ENCODE measurements around the gene WWOX. TPM values are rescaled to one million over a fixed set of nuclear protein-coding genes. Genes with fewer than 3 reads are reported as not detected.
A peak's percentile ranks its signal among the peaks of the same experiment; 100 is the strongest.

Gene WWOX
- total RNA-seq, 3 donors from 2014 or later (not counting 1 experiment from before 2014, with no cell fraction given): 21.0 to 29.8 (median 27.0) TPM

DNA sequence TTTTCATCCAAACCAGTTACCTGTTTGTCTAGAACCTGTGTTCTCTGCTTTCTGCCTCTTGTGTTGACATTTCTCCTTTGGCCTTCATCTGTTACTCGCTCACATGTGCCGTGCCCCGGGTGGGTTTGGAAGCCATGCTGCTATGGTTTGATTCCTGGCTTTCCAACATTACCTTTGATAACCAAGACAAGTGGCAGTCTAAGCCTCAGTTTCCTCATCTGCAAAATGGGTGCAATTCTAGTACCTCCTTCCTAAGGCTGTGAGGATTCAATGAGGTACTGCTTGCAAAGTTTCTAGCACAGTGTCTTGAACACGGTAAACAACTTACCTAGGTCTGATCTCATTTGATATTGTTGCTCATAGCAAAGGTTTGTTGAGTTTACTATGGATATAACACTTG, 665.0 kb downstream of the WWOX start:
- Mint-ChIP-seq H3K27ac (no peak overlapping the region), H3K27me3 (ENCODE audit: low read depth in 2 of 2) (peaks cover 38 to 51% of the 10 kb centered on the region in 2 donors)

DNA sequence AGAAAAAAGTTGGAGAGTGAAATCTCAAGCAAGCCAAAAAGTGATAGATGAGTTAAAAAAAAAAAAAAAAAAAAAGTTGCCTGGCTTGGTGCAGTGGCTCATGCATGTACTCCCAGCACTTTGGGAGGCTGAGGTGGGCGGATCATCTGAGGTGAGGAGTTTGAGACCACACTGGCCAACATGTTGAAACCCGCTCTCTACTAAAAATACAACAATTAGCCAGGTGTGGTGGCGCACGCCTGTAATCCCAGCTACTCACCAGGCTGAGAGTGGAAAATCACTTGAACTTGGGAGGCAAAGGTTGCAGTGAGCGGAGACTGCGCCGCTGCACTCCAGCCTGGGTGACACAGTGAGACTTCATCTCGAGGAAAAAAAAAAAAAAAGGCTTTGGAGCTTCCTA, 668.8 kb downstream of the WWOX start:
- peaks cover 23% of the 10 kb centered on the region for H3K4me1 ChIP-seq (ENCODE audit: control insufficient read depth, insufficient read depth, low read length)
- no peaks in the 10 kb centered on the region for H3K36me3 ChIP-seq (ENCODE audit: control insufficient read depth, insufficient read depth, low read length)
- peaks cover 16 to 31% of the 10 kb centered on the region in 2 donors for H3K4me1 Mint-ChIP-seq
- H3K27me3 Mint-ChIP-seq (ENCODE audit: low read depth in 2 of 2): peaks cover 44 to 65% of the 10 kb centered on the region in 2 donors
- no peak overlapping the region for H3K4me3 Mint-ChIP-seq
- peaks cover 4% of the 10 kb centered on the region for H3K27me3 ChIP-seq (ENCODE audit: control insufficient read depth, insufficient read depth, low read length)
- H3K9me3 Mint-ChIP-seq: no peaks in the 10 kb centered on the region
- DNase-seq (no peak), ATAC-seq (no peak)
- H3K4me3 ChIP-seq (ENCODE audit: low read length): no peak overlapping the region
- TF ChIP-seq, protein P1, sequence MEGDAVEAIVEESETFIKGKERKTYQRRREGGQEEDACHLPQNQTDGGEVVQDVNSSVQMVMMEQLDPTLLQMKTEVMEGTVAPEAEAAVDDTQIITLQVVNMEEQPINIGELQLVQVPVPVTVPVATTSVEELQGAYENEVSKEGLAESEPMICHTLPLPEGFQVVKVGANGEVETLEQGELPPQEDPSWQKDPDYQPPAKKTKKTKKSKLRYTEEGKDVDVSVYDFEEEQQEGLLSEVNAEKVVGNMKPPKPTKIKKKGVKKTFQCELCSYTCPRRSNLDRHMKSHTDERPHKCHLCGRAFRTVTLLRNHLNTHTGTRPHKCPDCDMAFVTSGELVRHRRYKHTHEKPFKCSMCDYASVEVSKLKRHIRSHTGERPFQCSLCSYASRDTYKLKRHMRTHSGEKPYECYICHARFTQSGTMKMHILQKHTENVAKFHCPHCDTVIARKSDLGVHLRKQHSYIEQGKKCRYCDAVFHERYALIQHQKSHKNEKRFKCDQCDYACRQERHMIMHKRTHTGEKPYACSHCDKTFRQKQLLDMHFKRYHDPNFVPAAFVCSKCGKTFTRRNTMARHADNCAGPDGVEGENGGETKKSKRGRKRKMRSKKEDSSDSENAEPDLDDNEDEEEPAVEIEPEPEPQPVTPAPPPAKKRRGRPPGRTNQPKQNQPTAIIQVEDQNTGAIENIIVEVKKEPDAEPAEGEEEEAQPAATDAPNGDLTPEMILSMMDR (IDR thresholded peaks at IDR 0.05): no peak
- no peaks in the 10 kb centered on the region for H3K9me3 ChIP-seq (ENCODE audit: control insufficient read depth, insufficient read depth, low read length)
- no peak overlapping the region for H3K27ac ChIP-seq (ENCODE audit: low read length)
- H3K36me3 Mint-ChIP-seq: no peaks in the 10 kb centered on the region
- intact Hi-C loops (cut with micrococcal nuclease): no loop called here
- no peak overlapping the region for H3K27ac Mint-ChIP-seq
- WGBS (ENCODE audit: insufficient coverage): 77% methylated on average over 7 of the region's 8 CpGs

More for the DNA sequence above, 665.0 kb downstream of the WWOX start:
- no peaks in the 10 kb centered on the region for H3K9me3 ChIP-seq (ENCODE audit: control insufficient read depth, insufficient read depth, low read length)
- WGBS (ENCODE audit: insufficient coverage): 98% methylated on average over 4 of the region's 4 CpGs
- no peak overlapping the region for H3K27ac ChIP-seq (ENCODE audit: low read length)
- no peak for ATAC-seq
- DNase-seq: no peak
- H3K4me3 ChIP-seq (ENCODE audit: low read length): no peak overlapping the region
- peaks cover 10 to 23% of the 10 kb centered on the region in 2 donors for H3K4me1 Mint-ChIP-seq
- H3K36me3 Mint-ChIP-seq: no peaks in the 10 kb centered on the region
- no peaks in the 10 kb centered on the region for H3K36me3 ChIP-seq (ENCODE audit: control insufficient read depth, insufficient read depth, low read length)
- peaks cover 23% of the 10 kb centered on the region for H3K27me3 ChIP-seq (ENCODE audit: control insufficient read depth, insufficient read depth, low read length)
- H3K9me3 Mint-ChIP-seq: no peaks in the 10 kb centered on the region
- TF ChIP-seq, protein P1 (IDR thresholded peaks at IDR 0.05): no peak
- H3K4me1 ChIP-seq (ENCODE audit: control insufficient read depth, insufficient read depth, low read length): peaks cover 32% of the 10 kb centered on the region
- H3K4me3 Mint-ChIP-seq: no peak overlapping the region
- intact Hi-C loops (cut with micrococcal nuclease): loop anchor here (5.0 kb wide), 1 partner anchor 57 kb away; no protein-coding TSS in a partner anchor

GRCh38 chr16:78768718-78769117, 669.3 kb downstream of the WWOX start:
- peaks cover 16 to 31% of the 10 kb centered on the region in 2 donors for H3K4me1 Mint-ChIP-seq
- Histone ChIP-seq H3K9me3 (ENCODE audit: control insufficient read depth, insufficient read depth, low read length) (no peaks in the 10 kb centered on the region), H3K4me1 (ENCODE audit: control insufficient read depth, insufficient read depth, low read length) (peaks cover 23% of the 10 kb centered on the region), H3K36me3 (ENCODE audit: control insufficient read depth, insufficient read depth, low read length) (no peaks in the 10 kb centered on the region), H3K27me3 (ENCODE audit: control insufficient read depth, insufficient read depth, low read length) (peaks cover 4% of the 10 kb centered on the region), H3K27ac (ENCODE audit: low read length) (peak overlapping the region; percentile 1), H3K4me3 (ENCODE audit: low read length) (peak overlapping the region; percentile 3)
- H3K27me3 Mint-ChIP-seq (ENCODE audit: low read depth in 2 of 2): peaks cover 40 to 64% of the 10 kb centered on the region in 2 donors
- no peak overlapping the region for H3K27ac Mint-ChIP-seq
- H3K4me3 Mint-ChIP-seq: no peak overlapping the region
- no peak for ATAC-seq
- no peaks in the 10 kb centered on the region for H3K36me3 Mint-ChIP-seq
- TF ChIP-seq, protein P1 (IDR thresholded peaks at IDR 0.05): no peak
- intact Hi-C loops (cut with micrococcal nuclease): no loop called here
- WGBS (ENCODE audit: insufficient coverage): 62% methylated on average over 9 of the region's 9 CpGs
- no peaks in the 10 kb centered on the region for H3K9me3 Mint-ChIP-seq
- DNase-seq: peak in 1 of 2 donors; percentile 58

Measured in natural killer cell (primary cell).